A549 (cell line): ENCODE data around the gene USP49. TPM values are rescaled to one million over a fixed set of nuclear protein-coding genes. Genes with fewer than 3 reads are reported as not detected.

ENCODE experiments used
- ATAC-seq, 2 experiments: fragments of 200-7000 bp in 1 of 2; fragments of >200 bp in 1 of 2; cut with Nextera tagmentation in 1 of 2; cut with Tn5 transposase in 1 of 2; 3 replicates each; pipeline versions ENCODE4 v1.8.0 to v1.9.1; 2018 to 2020; ENCODE audit warnings: mild to moderate bottlenecking in 1 of 2, moderate library complexity in 1 of 2
- CTCF ChIA-PET: fragments of 300-600 bp; sonication (Branson Sonifier 250); formaldehyde crosslinking; extraction: SDS; loops from one replicate; lab custom pipeline; 2021; ENCODE audit warnings: antibody characterized with exemption, inconsistent platforms; lab: Yijun Ruan, JAX
- POLR2A ChIA-PET: fragments of 350-600 bp; formaldehyde crosslinking; extraction: SDS; loops from one replicate; lab custom pipeline; 2021; ENCODE audit warnings: antibody characterized with exemption, inconsistent platforms; lab: Yijun Ruan, JAX
- DNase-seq, 2 experiments: peaks; one replicate each; pipeline versions ENCODE4 v3.0.0 to v3.0.0-alpha.2; 2011 to 2016; ENCODE audit warnings: low read depth in 1 of 2, low spot score in 1 of 2
- FAIRE-seq: peaks from 2 replicates; lab custom pipeline; 2011; peaks lifted over from hg19 to GRCh38; lab: Jason Lieb, UNC
- H3K27ac ChIP-seq, 2 experiments: fragments of >200 bp; sonication (Bioruptor Twin); formaldehyde crosslinking; 3 replicates each; pipeline ENCODE4 v1.5.1; 2016 to 2017
- H3K4me1 ChIP-seq: fragments of >200 bp; sonication (Bioruptor Twin); formaldehyde crosslinking; 3 replicates; pipeline ENCODE4 v1.6.1; 2016
- H3K4me2 ChIP-seq: fragments of >200 bp; sonication (Bioruptor Twin); formaldehyde crosslinking; 3 replicates; pipeline ENCODE4 v1.6.1; 2016
- H3K4me3 ChIP-seq: fragments of >200 bp; sonication (Bioruptor Twin); formaldehyde crosslinking; 3 replicates; pipeline ENCODE4 v1.5.1; 2016
- H3K9me3 ChIP-seq: fragments of >200 bp; sonication (Bioruptor Twin); formaldehyde crosslinking; 3 replicates; pipeline ENCODE4 v1.6.1; 2016
- BHLHE40 ChIP-seq: IDR thresholded peaks from 2 replicates; pipeline ENCODE4 v1.6.1; 2012; ENCODE audit warnings: low read depth, low read length, inconsistent platforms
- CBX2 ChIP-seq: fragments of 200-600 bp; sonication (generic); IDR thresholded peaks from 2 replicates; pipeline ENCODE4 v1.6.1; 2016; ENCODE audit warnings: low read depth, mild to moderate bottlenecking, borderline replicate concordance
- E2F6 ChIP-seq: IDR thresholded peaks from 2 replicates; pipeline ENCODE4 v1.6.1; 2012; ENCODE audit warnings: low read depth, borderline replicate concordance
- ELK1 ChIP-seq: fragments of 150-350 bp; IDR thresholded peaks from 2 replicates; pipeline ENCODE4 v1.6.1; 2014; ENCODE audit warnings: low read depth, mild to moderate bottlenecking, low read length
- HDAC2 ChIP-seq: fragments of 200-600 bp; sonication (generic); IDR thresholded peaks from 2 replicates; pipeline ENCODE4 v1.6.1; 2016
- HEYL ChIP-seq: fragments of 250-450 bp; sonication (Bioruptor Pico); IDR thresholded peaks from 2 replicates; pipeline ENCODE4 v1.8.0; 2021; ENCODE audit warnings: mild to moderate bottlenecking, moderate library complexity
- HOXB5 ChIP-seq: fragments of 250-450 bp; sonication (Bioruptor Pico); IDR thresholded peaks from 2 replicates; pipeline ENCODE4 v1.5.0; 2020; ENCODE audit warnings: mild to moderate bottlenecking, moderate library complexity
- MAFK ChIP-seq: fragments of 450-650 bp; IDR thresholded peaks from 2 replicates; pipeline ENCODE4 v1.6.1; 2014; ENCODE audit not compliant: partially characterized antibody
- MAZ ChIP-seq: fragments of 150-350 bp; IDR thresholded peaks from 2 replicates; pipeline ENCODE4 v1.6.1; 2014; ENCODE audit warnings: antibody characterized with exemption, low read depth, low read length, borderline replicate concordance
- PBX3 ChIP-seq: IDR thresholded peaks from 2 replicates; pipeline ENCODE4 v1.6.1; 2012
- POLR2AphosphoS2 ChIP-seq: conservative IDR thresholded peaks from 2 replicates; pipeline ENCODE4 v1.6.1; 2012; ENCODE audit warnings: low read length, improper control_type of control experiment, inconsistent platforms
- RARB ChIP-seq: fragments of 250-450 bp; sonication (Bioruptor Pico); IDR thresholded peaks from 2 replicates; pipeline ENCODE4 v1.8.0; 2021; ENCODE audit warnings: mild to moderate bottlenecking, moderate library complexity
- REST ChIP-seq: fragments of 200-600 bp; sonication (generic); IDR thresholded peaks from 2 replicates; pipeline ENCODE4 v1.6.1; 2016; ENCODE audit warnings: antibody characterized with exemption, mild to moderate bottlenecking, moderate library complexity
- RNF2 ChIP-seq: fragments of 200-600 bp; sonication (generic); IDR thresholded peaks from 2 replicates; pipeline ENCODE4 v1.6.1; 2016; ENCODE audit warnings: low read depth, mild to moderate bottlenecking, antibody characterized with exemption, moderate library complexity, borderline replicate concordance
- TFCP2L1 ChIP-seq: fragments of 250-450 bp; sonication (Bioruptor Pico); IDR thresholded peaks from 2 replicates; pipeline ENCODE4 v1.5.0; 2021; ENCODE audit warnings: mild to moderate bottlenecking
- USF2 ChIP-seq: fragments of 450-650 bp; IDR thresholded peaks from 2 replicates; pipeline ENCODE4 v1.6.1; 2014; ENCODE audit warnings: antibody characterized with exemption
- ZNF302 ChIP-seq: fragments of 250-450 bp; sonication (Bioruptor Pico); IDR thresholded peaks from 2 replicates; pipeline ENCODE4 v1.9.0; 2021; ENCODE audit warnings: inconsistent platforms, mild to moderate bottlenecking, moderate library complexity
- ZSCAN20 ChIP-seq: fragments of 250-450 bp; sonication (Bioruptor Pico); IDR thresholded peaks from 2 replicates; pipeline ENCODE4 v1.8.0; 2022; ENCODE audit warnings: mild to moderate bottlenecking, moderate library complexity
- WGBS: methylation state at CpG from one replicate; pipeline ENCODE4 v1.1.6; 2017; ENCODE audit errors: missing lambda C conversion rate; 5-methylcytosine and 5-hydroxymethylcytosine counted together
- polyA plus RNA-seq, 4 experiments: library from polyadenylated mRNA; depleted of rRNA in 3 of 4; stranded (reverse); fragments of >200 nt; fragmentation: RNase III in 1 of 4; extraction: RNeasy Plus Mini Kit Qiagen cat#74134 plus additional on column Dnase treatment in 1 of 4; gene quantifications; 2 replicates in 3 of 4; 3 replicates in 1 of 4; pipeline ENCODE4 v1.2.3, GENCODE V29; 2011 to 2017

The USP49 gene
- polyA plus RNA-seq, 2 of the 4 experiments (the other 2 are of a cell fraction) = 2.9 to 4.3 TPM

GRCh38 chr6:41743406-41744235 is 151.6 kb downstream of the USP49 start:
- peaks cover 19% of the 10 kb centered on the region for H3K4me1 ChIP-seq
- no peak for FAIRE-seq
- no peak overlapping the region for H3K4me2 ChIP-seq
- H3K27ac ChIP-seq = no peak overlapping the region
- 89% methylated on average over 5 of the region's 6 CpGs for WGBS
- TF ChIP-seq ELK1 (no peak), POLR2AphosphoS2 (no peak), RARB (CRISPR knock-in tag) (no peak), ZSCAN20 (no peak), E2F6 (no peak), USF2 (no peak), ZNF302 (CRISPR knock-in tag) (no peak), MAZ (no peak), REST (no peak), PBX3 (no peak), HEYL (CRISPR knock-in tag) (no peak), BHLHE40 (no peak), RNF2 (no peak), HOXB5 (CRISPR knock-in tag) (no peak), TFCP2L1 (no peak), MAFK (no peak), HDAC2 (no peak), CBX2 (no peak)
- ChIA-PET POLR2A (no interaction called here), CTCF (interaction anchor here (1.3 to 1.5 kb wide), 2 partner anchors 32 to 44 kb away, joined by 4 to 8 read pairs; partner anchors contain the start of gene TOMM6)
- no peak for DNase-seq
- no peak for ATAC-seq
- H3K4me3 ChIP-seq = no peak overlapping the region
- H3K9me3 ChIP-seq = no peaks in the 10 kb centered on the region
